NCI-H345 treated with DMSO at 0.1 percent for 48 hours (cell line): Measurements from ENCODE around the gene SKIC8.

Experiments used
- DNase-seq: peaks from one replicate; lab custom pipeline; 2025; ENCODE audit not compliant: unreplicated experiment; lab: John Stamatoyannopoulos, UW

Gene SKIC8

DNA sequence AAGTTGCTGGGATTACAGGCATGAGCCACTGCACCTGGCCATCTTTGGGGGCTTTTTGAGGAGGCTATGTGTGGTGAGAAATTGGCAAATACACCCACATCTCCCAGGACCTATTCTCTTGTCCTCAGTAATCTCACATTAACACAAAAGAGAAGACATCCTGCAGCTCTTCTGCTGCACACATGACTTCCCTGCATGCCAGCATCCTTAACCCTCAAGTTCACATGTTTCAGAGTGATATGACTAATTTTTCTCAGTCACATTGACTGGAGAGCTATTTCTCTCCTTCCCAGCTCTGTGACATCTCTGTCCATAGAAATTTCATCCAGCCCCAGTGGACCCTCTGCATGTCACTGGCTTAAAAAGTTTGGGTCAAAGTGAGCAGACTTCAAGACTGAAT is 1.9 kb upstream of the SKIC8 start:
- DNase-seq, result no peak

DNA sequence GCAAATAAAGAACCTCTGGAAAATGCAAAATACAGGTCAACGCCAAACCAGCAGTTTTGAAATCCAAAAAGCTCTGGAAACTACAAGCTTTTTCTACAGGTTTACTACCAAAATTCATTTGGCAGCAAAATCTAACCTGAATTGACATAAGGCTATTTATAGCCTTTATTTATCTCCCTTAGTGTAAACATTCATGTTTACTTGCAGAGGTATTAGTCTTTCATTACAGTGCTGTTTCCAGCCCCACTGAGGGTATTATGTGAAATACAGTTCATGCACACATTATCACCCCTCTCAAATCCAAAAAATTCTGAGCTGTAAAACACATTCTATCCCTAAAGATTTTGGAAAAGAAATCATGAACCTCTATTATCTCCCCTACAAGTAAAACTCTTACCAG is 7.2 kb downstream of the SKIC8 start:
- DNase-seq, result no peak

DNA sequence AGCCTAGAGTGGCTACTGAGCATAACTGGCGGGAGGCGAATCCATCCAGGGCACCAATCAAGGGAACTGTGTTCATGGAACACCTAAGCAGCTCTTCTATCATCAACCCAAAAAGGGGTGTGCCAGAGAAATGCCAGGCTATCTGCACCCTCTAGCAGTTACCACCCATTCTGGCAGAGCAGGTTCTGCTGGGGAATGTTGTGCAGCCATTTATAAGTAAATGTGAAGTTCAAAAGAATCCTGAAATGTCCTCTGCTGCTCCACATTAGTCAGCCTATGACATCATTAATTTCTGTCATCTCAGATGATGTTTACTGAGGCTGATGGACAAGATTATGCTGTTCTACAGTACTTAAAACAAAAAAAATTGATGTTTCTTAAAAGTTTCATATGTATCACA is 7.7 kb downstream of the SKIC8 start:
- DNase-seq, result no peak

DNA sequence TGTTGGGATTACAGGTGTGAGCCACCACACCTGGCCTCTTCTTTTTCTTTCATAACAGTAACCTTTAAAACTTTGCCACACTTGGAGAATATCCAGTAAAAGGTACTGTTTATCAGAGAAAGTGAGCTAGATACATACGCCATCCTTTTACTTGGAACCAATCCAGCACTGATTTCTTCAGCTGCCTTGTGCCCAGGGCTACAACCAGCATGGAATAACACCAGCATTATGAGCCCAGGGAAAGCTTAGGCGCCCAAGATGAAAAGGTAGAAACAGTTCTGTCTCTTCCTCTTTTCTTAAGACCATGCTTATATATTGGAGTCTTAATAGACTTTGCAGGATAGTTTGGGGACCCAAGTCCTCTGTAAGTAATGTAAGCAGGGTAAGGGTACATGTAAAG is 8.4 kb downstream of the SKIC8 start:
- no peak for DNase-seq

- DNase-seq, result no peak
These were observed 9.2 kb downstream of the SKIC8 start for GRCh38 chr15:78290222-78290621.

GRCh38 chr15:78284758-78285157 is 14.7 kb downstream of the SKIC8 start:
- DNase-seq, result no peak

GRCh38 chr15:78282324-78282723 is 17.1 kb downstream of the SKIC8 start:
- no peak for DNase-seq

GRCh38 chr15:78280319-78281072 is 18.9 kb downstream of the SKIC8 start:
- no peak for DNase-seq

DNA sequence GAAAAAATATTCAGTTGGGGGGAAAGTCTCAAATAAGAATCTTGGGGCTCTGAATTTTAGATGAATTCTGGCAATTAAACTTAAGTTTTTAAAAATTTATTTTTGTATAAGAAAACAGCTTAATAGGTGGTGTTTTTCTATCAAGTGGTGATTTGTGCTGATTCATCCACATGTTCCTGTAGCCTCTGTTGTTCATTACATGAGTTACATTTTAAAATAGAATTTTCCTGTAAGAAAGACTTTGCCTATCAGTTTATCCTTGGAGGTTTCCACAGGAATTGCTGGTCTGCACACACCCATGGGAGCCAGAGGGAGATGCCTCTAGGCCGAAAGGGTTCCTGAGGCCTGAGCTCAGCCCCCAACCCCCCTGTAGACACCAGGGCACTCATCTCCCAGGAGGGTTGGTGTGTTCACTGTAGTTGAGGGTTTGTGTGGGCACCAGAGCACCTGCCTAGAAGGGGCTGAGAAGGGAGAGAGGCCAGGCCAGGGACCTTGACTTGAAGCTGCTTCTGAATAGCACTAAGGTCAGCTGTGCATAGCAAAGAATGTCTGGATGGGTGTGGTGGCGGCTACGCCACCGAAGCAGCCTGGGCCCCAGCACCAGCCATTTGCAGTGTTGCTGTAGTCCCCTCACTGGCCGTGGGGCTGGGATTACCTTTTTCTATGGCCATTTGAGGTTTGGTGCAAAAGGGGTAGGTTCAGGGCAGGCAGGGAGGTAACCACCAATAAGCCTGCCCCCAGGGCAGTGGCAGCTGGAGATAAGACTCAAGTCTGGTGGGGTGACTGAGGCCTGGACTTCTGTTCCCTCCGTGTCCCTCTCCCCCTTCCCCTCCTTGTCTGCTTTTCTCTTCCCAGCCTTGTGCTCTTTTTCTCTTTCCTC is 23.1 kb downstream of the SKIC8 start:
- no peak for DNase-seq

DNA sequence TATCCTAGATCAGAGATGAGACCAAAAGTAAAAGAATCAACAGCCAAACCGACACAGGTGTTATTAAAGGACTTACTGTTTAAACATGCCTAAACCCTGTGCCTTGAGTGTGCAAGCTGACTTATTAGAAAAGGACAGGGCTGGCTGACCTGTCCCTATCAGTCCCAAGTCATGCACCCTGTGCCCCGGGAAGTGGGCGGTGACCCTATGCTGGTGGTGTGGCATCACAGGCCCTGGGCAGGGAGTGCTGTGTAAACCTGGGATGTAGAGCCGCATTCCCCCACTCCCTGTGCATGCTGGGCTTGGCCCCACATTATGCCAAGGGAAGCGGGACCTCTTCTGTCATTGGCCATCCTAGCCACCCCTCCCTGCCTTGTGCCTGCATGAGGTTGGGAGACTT is 24.4 kb downstream of the SKIC8 start:
- no peak for DNase-seq

- DNase-seq, result no peak
These were observed 26.6 kb downstream of the SKIC8 start for GRCh38 chr15:78272776-78273175.

GRCh38 chr15:78272316-78272715 is 27.1 kb downstream of the SKIC8 start:
- no peak for DNase-seq

DNA sequence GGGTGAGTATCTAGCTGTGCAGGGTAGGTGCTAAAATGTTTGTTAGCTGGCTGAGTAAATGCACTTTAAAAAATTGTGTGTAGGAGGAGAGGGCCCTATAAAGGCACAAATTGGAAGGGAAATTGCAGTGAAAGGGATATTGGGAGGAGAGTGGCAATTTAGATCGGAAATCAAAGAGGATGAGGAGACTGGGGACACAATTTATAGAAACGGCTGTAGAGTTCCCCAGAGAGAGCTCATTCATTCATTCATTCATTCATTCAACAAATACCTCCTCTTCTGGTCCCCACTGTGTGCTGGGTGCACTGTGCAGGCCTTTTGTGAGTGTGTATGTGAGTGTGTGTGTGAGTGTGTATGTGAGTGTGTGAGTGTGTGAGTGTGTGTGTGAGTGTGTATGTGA is 32.6 kb downstream of the SKIC8 start:
- DNase-seq, result no peak

DNA sequence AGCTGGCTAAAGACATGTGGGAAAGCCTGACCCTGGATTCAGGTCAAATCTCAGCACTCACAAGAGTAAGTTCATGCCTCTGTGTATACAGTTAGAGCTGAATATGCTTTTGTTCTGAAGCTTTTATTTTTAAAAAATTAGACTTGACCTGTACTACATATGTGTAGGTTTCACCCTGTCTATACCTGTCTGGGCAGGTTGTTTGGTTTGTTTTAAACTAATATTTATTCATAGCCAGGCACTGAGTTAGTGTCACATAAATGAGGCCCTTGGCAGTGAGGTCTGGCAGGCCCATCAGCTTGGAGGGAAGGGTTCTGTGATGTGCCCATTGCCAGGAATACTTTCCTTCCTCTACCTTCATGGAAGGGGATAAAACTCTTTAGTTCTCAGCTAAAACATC is 33.2 kb downstream of the SKIC8 start:
- no peak for DNase-seq

GRCh38 chr15:78265752-78266224 is 33.6 kb downstream of the SKIC8 start:
- DNase-seq, result no peak

- no peak for DNase-seq
These were observed 34.3 kb downstream of the SKIC8 start for GRCh38 chr15:78265137-78265460.

- no peak for DNase-seq
These were observed 34.9 kb downstream of the SKIC8 start, which contains the start of gene DNAJA4 for GRCh38 chr15:78264304-78265136. Gene DNAJA4, plus strand, starts transcription at chr15:78264562. Its CDS starts 202 bp downstream, at chr15:78264764.

GRCh38 chr15:78263907-78264303 is 35.5 kb downstream of the SKIC8 start:
- DNase-seq, result no peak

DNA sequence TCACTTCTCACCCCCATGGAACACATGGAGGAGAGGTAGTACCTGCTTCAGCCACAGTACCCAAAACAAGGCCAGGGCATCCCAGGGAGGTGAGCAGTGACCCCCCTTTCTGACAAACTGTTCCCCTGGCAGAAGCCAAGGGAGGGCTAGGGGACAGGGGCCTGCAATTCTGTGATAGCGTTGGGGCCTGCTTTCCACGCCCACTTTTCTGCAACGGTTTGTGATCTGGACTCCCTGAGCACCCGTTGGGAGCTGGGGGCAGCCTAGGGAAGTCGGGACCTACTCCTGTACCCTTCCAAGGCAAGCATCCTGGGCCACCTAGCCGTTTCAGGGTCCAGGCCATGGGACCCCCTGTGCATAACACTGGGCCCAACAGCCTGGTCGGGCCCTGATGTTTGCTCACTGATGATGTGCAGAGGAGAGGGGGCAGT is 36.0 kb downstream of the SKIC8 start:
- DNase-seq, result no peak

GRCh38 chr15:78261062-78261461 is 38.3 kb downstream of the SKIC8 start:
- no peak for DNase-seq

DNA sequence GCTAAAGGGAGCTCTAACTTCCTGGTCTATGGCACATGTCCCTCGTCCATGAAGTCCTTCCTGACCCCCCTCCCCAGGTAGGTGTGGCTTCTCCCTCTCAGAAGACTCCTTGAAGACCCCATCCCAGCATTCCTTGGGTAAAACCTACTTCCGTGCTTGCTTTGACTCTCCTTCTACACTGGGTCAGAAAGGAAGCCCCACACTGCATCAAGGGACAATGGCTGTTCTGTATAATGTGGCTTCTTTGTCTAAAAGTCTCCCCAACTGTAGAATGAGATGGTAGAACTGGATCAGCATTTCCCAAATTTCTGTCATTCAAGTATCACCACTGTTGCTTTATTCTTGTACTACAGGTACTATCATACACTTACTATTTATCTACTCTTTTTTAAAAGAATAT is 38.9 kb downstream of the SKIC8 start:
- no peak for DNase-seq
